GM19240 (cell line): ENCODE measurements around the gene KMT5B.
"Not testable (repeated sequence)": the region's sequence is repeated elsewhere in the genome, so short reads cannot be mapped to it uniquely, and the experiment has no call there.

Experiments
- DNase-seq: peaks from one replicate; pipeline ENCODE4 v3.0.0; 2011; ENCODE audit warnings: low spot score; ENCODE audit not compliant: insufficient read length

Gene KMT5B

GRCh38 chr11:68213135-68213515, at the start of gene KMT5B:
KMT5B (minus strand) TSS chr11:68213296; CDS start chr11:68190076, 23,220 bp downstream.
- no peak for DNase-seq

GRCh38 chr11:68262544-68262827, 49.4 kb upstream of the KMT5B start:
- DNase-seq = no peak

- no peak for DNase-seq
These were observed 48.9 kb upstream of the KMT5B start for GRCh38 chr11:68261749-68262543.

- DNase-seq = no peak
These were observed 47.9 kb upstream of the KMT5B start for GRCh38 chr11:68261006-68261405.

- DNase-seq = no peak
These were observed 47.4 kb upstream of the KMT5B start for GRCh38 chr11:68260484-68260883.

GRCh38 chr11:68259122-68259959, 46.2 kb upstream of the KMT5B start:
- DNase-seq = no peak

- DNase-seq = no peak
These were observed 45.3 kb upstream of the KMT5B start for GRCh38 chr11:68258363-68258765.

GRCh38 chr11:68257477-68258362, 44.6 kb upstream of the KMT5B start:
- peak; percentile 79 for DNase-seq

- DNase-seq = no peak
These were observed 43.2 kb upstream of the KMT5B start for GRCh38 chr11:68256331-68256741.

GRCh38 chr11:68255526-68255925, 42.4 kb upstream of the KMT5B start:
- no peak for DNase-seq

GRCh38 chr11:68254421-68254820, 41.3 kb upstream of the KMT5B start:
- no peak for DNase-seq

GRCh38 chr11:68251765-68252164, 38.7 kb upstream of the KMT5B start:
- no peak for DNase-seq

- DNase-seq = not testable (repeated sequence)
These were observed 31.8 kb upstream of the KMT5B start for GRCh38 chr11:68244912-68245311.

- DNase-seq = not testable (repeated sequence)
These were observed 30.8 kb upstream of the KMT5B start for GRCh38 chr11:68243847-68244246.

- DNase-seq = no peak
These were observed 29.5 kb upstream of the KMT5B start for GRCh38 chr11:68242616-68243015.

- no peak for DNase-seq
These were observed 18.5 kb upstream of the KMT5B start for GRCh38 chr11:68231621-68232020.

- no peak for DNase-seq
These were observed 16.5 kb upstream of the KMT5B start for GRCh38 chr11:68229601-68230000.

GRCh38 chr11:68226421-68226820, 13.3 kb upstream of the KMT5B start:
- DNase-seq = no peak

GRCh38 chr11:68224606-68225005, 11.5 kb upstream of the KMT5B start:
- no peak for DNase-seq

- no peak for DNase-seq
These were observed 10.2 kb upstream of the KMT5B start for GRCh38 chr11:68223275-68223674.

GRCh38 chr11:68221406-68221805, 8.3 kb upstream of the KMT5B start:
- DNase-seq = no peak
